SHP77 treated with DMSO at 0.1 percent for 48 hours (cell line): ENCODE measurements around the gene SYNDIG1.
A peak's percentile ranks its signal among the peaks of the same experiment; 100 is the strongest.
"Not testable (repeated sequence)": the region's sequence is repeated elsewhere in the genome, so short reads cannot be mapped to it uniquely, and the experiment has no call there.

Source experiments
- DNase-seq: peaks from one replicate; lab custom pipeline; 2025; lab: John Stamatoyannopoulos, UW

Gene SYNDIG1

GRCh38 chr20:24611360-24612140, 142.1 kb downstream of the SYNDIG1 start:
- no peak for DNase-seq

GRCh38 chr20:24612799-24613775, 143.7 kb downstream of the SYNDIG1 start:
- DNase-seq, result no peak

- no peak for DNase-seq
Observed at GRCh38 chr20:24614341-24614740, 144.9 kb downstream of the SYNDIG1 start.

GRCh38 chr20:24615353-24615752, 145.9 kb downstream of the SYNDIG1 start:
- no peak for DNase-seq

GRCh38 chr20:24616258-24617079, 147.0 kb downstream of the SYNDIG1 start:
- DNase-seq, result peak; percentile 49

- no peak for DNase-seq
Observed at GRCh38 chr20:24617080-24617432, 147.6 kb downstream of the SYNDIG1 start.

GRCh38 chr20:24617757-24618450, 148.5 kb downstream of the SYNDIG1 start:
- DNase-seq, result no peak

- no peak for DNase-seq
Observed at GRCh38 chr20:24618739-24619138, 149.3 kb downstream of the SYNDIG1 start.

GRCh38 chr20:24619212-24619611, 149.8 kb downstream of the SYNDIG1 start:
- no peak for DNase-seq

GRCh38 chr20:24620937-24621519, 151.6 kb downstream of the SYNDIG1 start:
- DNase-seq, result no peak

- no peak for DNase-seq
Observed at GRCh38 chr20:24622856-24623255, 153.4 kb downstream of the SYNDIG1 start.

- DNase-seq, result not testable (repeated sequence)
Observed at GRCh38 chr20:24626141-24626540, 156.7 kb downstream of the SYNDIG1 start.

GRCh38 chr20:24627291-24627690, 157.9 kb downstream of the SYNDIG1 start:
- DNase-seq, result no peak

- DNase-seq, result no peak
Observed at GRCh38 chr20:24627926-24628325, 158.5 kb downstream of the SYNDIG1 start.

GRCh38 chr20:24628985-24629384, 159.6 kb downstream of the SYNDIG1 start:
- DNase-seq, result no peak

GRCh38 chr20:24629668-24630067, 160.2 kb downstream of the SYNDIG1 start:
- no peak for DNase-seq

GRCh38 chr20:24630486-24631172, 161.2 kb downstream of the SYNDIG1 start:
- no peak for DNase-seq

GRCh38 chr20:24631173-24631505, 161.7 kb downstream of the SYNDIG1 start:
- DNase-seq, result no peak

GRCh38 chr20:24632581-24632980, 163.2 kb downstream of the SYNDIG1 start:
- DNase-seq, result no peak

GRCh38 chr20:24633026-24633425, 163.6 kb downstream of the SYNDIG1 start:
- no peak for DNase-seq

- no peak for DNase-seq
Observed at GRCh38 chr20:24633521-24633920, 164.1 kb downstream of the SYNDIG1 start.
